Stomach (tissue), 9 donors: Measurements from ENCODE around the gene PPIF. TPM values are rescaled to one million over a fixed set of nuclear protein-coding genes. Genes with fewer than 3 reads are reported as not detected.

ENCODE experiments used
- DNase-seq, 2 donors: peaks; one replicate each; pipeline versions ENCODE4 v3.0.0 to v3.0.0-alpha.2; 2013 to 2019
- H3K27ac ChIP-seq, 5 donors: fragments of 200-600 bp in 4 of 5; sonication (generic) in 4 of 5; one replicate each; pipeline ENCODE4 v1.5.1; 2013 to 2019; ENCODE audit warnings: mild to moderate bottlenecking in 1 of 5, moderate library complexity in 1 of 5
- H3K27me3 ChIP-seq, 3 donors: fragments of 200-600 bp; sonication (generic); one replicate each; pipeline ENCODE4 v1.5.1; 2017 to 2019; ENCODE audit warnings: mixed run types in 1 of 3
- H3K36me3 ChIP-seq, 4 donors: fragments of 200-600 bp; sonication (generic); 1 replicate in 3 of 4; 2 replicates in 1 of 4; pipeline ENCODE4 v1.5.1; 2016 to 2019
- H3K4me1 ChIP-seq, 4 donors: fragments of 200-600 bp; sonication (generic); one replicate each; pipeline ENCODE4 v1.5.1; 2016 to 2019
- H3K4me3 ChIP-seq, 4 donors: fragments of 200-600 bp; sonication (generic) in 3 of 4; one replicate each; pipeline ENCODE4 v1.5.1; 2016 to 2019; ENCODE audit warnings: mild to moderate bottlenecking in 1 of 4
- H3K9me3 ChIP-seq, 4 donors: fragments of 200-600 bp; sonication (generic); one replicate each; pipeline ENCODE4 v1.5.1; 2016 to 2019
- EP300 ChIP-seq: sonication (generic); formaldehyde crosslinking; IDR thresholded peaks from one replicate; pipeline ENCODE4 v1.6.1; 2017; ENCODE audit warnings: antibody characterized with exemption
- POLR2A ChIP-seq, 4 donors: fragments of 450-650 bp; IDR thresholded peaks; one replicate each; pipeline ENCODE4 v1.6.1; 2016; ENCODE audit warnings: antibody characterized with exemption in 4 of 4, control low read depth in 2 of 4, mild to moderate bottlenecking in 1 of 4, moderate library complexity in 1 of 4
- POLR2AphosphoS5 ChIP-seq, 3 donors: sonication (generic); formaldehyde crosslinking; IDR thresholded peaks; one replicate each; pipeline ENCODE4 v1.6.1; 2016; ENCODE audit warnings: antibody characterized with exemption in 3 of 3
- WGBS, 5 donors: extraction: QIAGEN DNeasy Blood & Tissue Kit in 3 of 5; methylation state at CpG; one replicate each; pipeline versions ENCODE4 v1.1.5 to v1.1.7; 2013 to 2018; 5-methylcytosine and 5-hydroxymethylcytosine counted together
- intact Hi-C: fragments of 100-400 bp; cut with DNase I; formaldehyde crosslinking; loops from one replicate; pipeline ENCODE4 v1.15.1; 2023; ENCODE audit warnings: low total_unique reads
- polyA plus RNA-seq, 3 donors: library from polyadenylated mRNA; stranded (reverse); fragments of 200-250 nt; gene quantifications; one replicate each; pipeline ENCODE4 v1.2.3, GENCODE V29; 2013
- total RNA-seq, 5 donors: library from RNA; depleted of rRNA; stranded (reverse); fragments of >200 nt; gene quantifications; one replicate each; pipeline versions ENCODE4 v1.1.0 to v1.2.3, GENCODE V29; 2014 to 2016
- TF ChIP-seq, protein P1 (sequence below), 7 experiments: fragments of 450-650 bp in 4 of 7; fragments of 200-600 bp in 3 of 7; sonication (generic) in 3 of 7; IDR thresholded peaks; one replicate each; pipeline ENCODE4 v1.5.1; 2016 to 2019; ENCODE audit warnings: antibody characterized with exemption in 7 of 7, control low read depth in 2 of 7, mild to moderate bottlenecking in 1 of 7
- donor health status: healthy with polysubstance abuse.
- donor health status: Bipolar disorder and iron deficiency.
- donor health status: healthy.

PPIF gene
- total and polyA plus RNA-seq, 8 donors: 6.4 to 177 (median 50.8) TPM

DNA sequence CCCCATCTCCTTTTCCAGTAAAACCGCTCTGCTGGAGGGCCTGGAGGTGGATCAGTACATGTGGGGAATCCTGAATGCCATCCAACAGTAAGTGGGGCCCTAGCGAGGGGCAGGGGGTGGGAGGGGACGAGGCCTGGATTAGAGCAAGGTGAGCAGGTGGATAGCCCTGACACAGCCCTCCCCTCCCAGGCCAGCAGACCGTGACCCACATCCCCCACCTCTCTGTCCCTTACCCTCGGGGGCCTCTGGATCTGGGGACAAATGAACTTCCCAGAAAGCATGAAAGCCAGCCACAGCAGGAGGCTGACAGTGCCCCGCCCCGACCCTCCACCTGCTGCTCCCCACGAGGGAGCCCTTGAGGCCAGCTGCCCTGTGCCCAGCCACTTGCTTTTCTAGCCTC lies 41.8 kb upstream of the PPIF start:
- no peak for DNase-seq

DNA sequence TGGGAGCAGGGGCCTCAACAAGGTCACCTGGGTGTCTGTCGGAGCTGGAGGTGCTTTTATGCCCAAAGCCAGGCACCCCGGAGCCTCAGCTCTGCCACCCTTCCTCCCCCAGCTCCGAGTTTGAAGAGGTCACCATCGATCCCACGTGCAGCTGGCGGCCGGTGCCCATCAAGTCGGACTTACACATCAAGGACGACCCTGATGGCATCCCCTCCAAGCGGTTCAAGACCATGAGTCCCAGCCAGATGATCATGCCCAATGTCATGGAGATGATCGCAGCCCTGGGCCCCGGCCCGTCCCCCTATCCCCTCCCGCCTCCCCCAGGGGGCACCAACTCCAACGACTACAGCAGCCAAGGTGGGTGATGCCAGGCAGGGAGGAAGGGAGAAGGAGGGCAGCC lies 41.3 kb upstream of the PPIF start:
- Histone ChIP-seq H3K9me3 (no peaks in the 10 kb centered on the region), H3K27ac (no peak overlapping the region), H3K4me3 (no peak overlapping the region), H3K27me3 (no peaks in the 10 kb centered on the region), H3K4me1 (peaks cover 0 to 14% (median 6%) of the 10 kb centered on the region in 4 donors), H3K36me3 (peaks cover 92 to 100% (median 99%) of the 10 kb centered on the region in 4 donors)
- 83 to 94% (median 92%) methylated on average over 8 to 15 of the region's 15 CpGs for WGBS, 5 donors
- no peak for DNase-seq
- no peak for TF ChIP-seq POLR2A (IDR thresholded peaks at IDR 0.05)
- no peak for TF ChIP-seq EP300
- TF ChIP-seq, protein P1, sequence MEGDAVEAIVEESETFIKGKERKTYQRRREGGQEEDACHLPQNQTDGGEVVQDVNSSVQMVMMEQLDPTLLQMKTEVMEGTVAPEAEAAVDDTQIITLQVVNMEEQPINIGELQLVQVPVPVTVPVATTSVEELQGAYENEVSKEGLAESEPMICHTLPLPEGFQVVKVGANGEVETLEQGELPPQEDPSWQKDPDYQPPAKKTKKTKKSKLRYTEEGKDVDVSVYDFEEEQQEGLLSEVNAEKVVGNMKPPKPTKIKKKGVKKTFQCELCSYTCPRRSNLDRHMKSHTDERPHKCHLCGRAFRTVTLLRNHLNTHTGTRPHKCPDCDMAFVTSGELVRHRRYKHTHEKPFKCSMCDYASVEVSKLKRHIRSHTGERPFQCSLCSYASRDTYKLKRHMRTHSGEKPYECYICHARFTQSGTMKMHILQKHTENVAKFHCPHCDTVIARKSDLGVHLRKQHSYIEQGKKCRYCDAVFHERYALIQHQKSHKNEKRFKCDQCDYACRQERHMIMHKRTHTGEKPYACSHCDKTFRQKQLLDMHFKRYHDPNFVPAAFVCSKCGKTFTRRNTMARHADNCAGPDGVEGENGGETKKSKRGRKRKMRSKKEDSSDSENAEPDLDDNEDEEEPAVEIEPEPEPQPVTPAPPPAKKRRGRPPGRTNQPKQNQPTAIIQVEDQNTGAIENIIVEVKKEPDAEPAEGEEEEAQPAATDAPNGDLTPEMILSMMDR (IDR thresholded peaks at IDR 0.05): no peak
- no peak for TF ChIP-seq POLR2AphosphoS5 (IDR thresholded peaks at IDR 0.05)
- intact Hi-C loops: no loop called here

More for the DNA sequence above, 41.8 kb upstream of the PPIF start:
- Histone ChIP-seq H3K36me3 (peaks cover 94 to 100% (median 99%) of the 10 kb centered on the region in 4 donors), H3K4me3 (no peak overlapping the region), H3K9me3 (no peaks in the 10 kb centered on the region), H3K27ac (no peak overlapping the region), H3K27me3 (no peaks in the 10 kb centered on the region), H3K4me1 (peaks cover 0 to 12% (median 5%) of the 10 kb centered on the region in 4 donors)
- 79 to 94% (median 85%) methylated on average over 7 to 8 of the region's 8 CpGs for WGBS, 5 donors
- intact Hi-C loops: no loop called here
- no peak for TF ChIP-seq POLR2AphosphoS5 (IDR thresholded peaks at IDR 0.05)
- TF ChIP-seq, protein P1 (IDR thresholded peaks at IDR 0.05): no peak
- TF ChIP-seq POLR2A (IDR thresholded peaks at IDR 0.05): no peak
- no peak for TF ChIP-seq EP300

DNA sequence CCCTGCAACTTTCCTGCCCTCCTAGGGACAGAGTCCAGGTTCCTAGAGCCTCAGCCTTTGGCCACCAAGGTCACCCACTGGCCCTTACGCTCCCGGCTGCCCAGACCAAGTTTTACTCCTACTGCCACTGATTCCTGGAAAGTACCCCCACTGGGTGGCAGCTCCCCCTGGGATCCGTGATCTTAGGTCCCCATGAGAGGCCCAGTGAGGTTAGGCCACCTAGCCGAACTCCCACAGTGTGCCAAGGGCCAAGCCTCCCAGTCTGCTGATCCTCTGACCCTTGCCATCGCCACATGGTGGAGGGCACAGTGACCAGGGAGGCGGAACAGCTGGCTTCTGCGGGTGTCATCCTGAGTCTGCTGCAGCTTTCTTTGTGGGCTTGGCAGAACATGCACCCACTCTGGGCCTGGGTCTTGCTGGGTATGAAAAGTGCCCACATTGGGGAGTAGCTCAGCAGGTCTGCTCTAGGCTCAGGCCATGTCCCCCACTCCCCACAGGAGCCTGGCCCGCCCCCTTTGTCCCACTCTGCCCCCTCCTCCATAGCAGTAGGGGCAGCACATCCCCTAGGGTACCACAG lies 40.5 kb upstream of the PPIF start:
- H3K4me3 ChIP-seq: no peak overlapping the region
- H3K27ac ChIP-seq: no peak overlapping the region
- no peaks in the 10 kb centered on the region for H3K9me3 ChIP-seq
- H3K27me3 ChIP-seq: no peaks in the 10 kb centered on the region
- intact Hi-C loops: no loop called here
- no peak for DNase-seq
- H3K4me1 ChIP-seq: peaks cover 0 to 21% (median 10%) of the 10 kb centered on the region in 4 donors
- WGBS, 5 donors: 88 to 96% (median 92%) methylated on average over 4 to 8 of the region's 8 CpGs
- H3K36me3 ChIP-seq: peaks cover 87 to 100% (median 99%) of the 10 kb centered on the region in 4 donors
- TF ChIP-seq EP300 (no peak), POLR2A (IDR thresholded peaks at IDR 0.05) (no peak), POLR2AphosphoS5 (IDR thresholded peaks at IDR 0.05) (no peak)
- TF ChIP-seq, protein P1 (IDR thresholded peaks at IDR 0.05): no peak

DNA sequence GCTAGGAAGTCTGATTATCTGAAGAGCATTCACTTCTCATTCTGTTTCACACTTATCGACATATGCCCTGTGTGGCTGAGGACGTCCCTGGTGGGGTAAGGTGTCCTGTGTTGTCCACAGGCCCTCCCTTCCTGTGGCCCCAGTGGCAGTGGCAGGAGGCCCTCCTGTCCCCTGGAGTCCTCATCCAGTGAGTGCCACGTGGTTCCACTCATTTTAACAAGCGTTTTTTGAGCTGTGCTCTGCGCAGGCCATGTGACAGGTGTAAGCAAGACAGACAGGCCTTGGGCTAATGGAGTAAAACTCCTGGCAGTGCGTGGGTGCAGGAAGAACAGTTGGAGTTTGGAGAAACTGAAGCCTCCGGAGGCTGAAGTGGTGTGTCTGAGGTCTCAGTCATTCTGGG lies 39.3 kb upstream of the PPIF start:
- H3K36me3 ChIP-seq: peaks cover 90 to 100% (median 100%) of the 10 kb centered on the region in 4 donors
- peaks cover 0 to 21% (median 11%) of the 10 kb centered on the region in 4 donors for H3K4me1 ChIP-seq
- no peak for DNase-seq
- no peak overlapping the region for H3K27ac ChIP-seq
- no peak overlapping the region for H3K4me3 ChIP-seq
- WGBS, 5 donors: 77 to 86% (median 81%) methylated on average over 7 of the region's 7 CpGs
- TF ChIP-seq EP300: no peak
- intact Hi-C loops: no loop called here
- no peaks in the 10 kb centered on the region for H3K9me3 ChIP-seq
- H3K27me3 ChIP-seq: no peaks in the 10 kb centered on the region
